ENCODE measurements around the gene SLC22A17. TPM values are rescaled to one million over a fixed set of nuclear protein-coding genes. Genes with fewer than 3 reads are reported as not detected.

SLC22A17 gene
- total and polyA plus RNA-seq, 4 donors: 5.4 to 27.3 (median 9.7) TPM

DNA sequence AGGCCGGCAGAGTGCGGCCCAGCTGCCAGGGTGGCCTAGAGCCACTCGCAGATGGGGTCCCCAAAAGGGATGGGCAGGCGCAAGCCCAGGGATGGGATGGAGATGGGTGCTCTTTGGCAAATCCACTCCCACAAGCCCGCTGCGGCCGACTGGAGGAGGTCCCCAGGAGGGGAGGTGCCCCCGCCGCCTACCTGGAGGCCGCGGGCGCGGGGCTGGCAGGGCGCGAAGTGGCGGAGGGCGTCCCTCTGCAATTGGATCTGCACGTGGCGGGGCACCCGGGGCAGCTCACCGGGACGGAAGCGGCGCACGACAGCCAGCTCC is 50.8 kb downstream of the SLC22A17 start:
- Histone ChIP-seq H3K9me3 (ENCODE audit: control insufficient read depth in 4 of 4, insufficient read depth in 3 of 4, low read length in 3 of 4) (no peaks in the 10 kb centered on the region), H3K36me3 (ENCODE audit: control insufficient read depth in 4 of 4, insufficient read depth in 4 of 4, low read length in 4 of 4) (peaks cover 0 to 6% (median 4%) of the 10 kb centered on the region in 4 donors), H3K4me1 (ENCODE audit: control insufficient read depth in 5 of 5, insufficient read depth in 5 of 5, low read length in 5 of 5) (peaks cover 2 to 24% (median 10%) of the 10 kb centered on the region in 5 donors), H3K9ac (ENCODE audit: insufficient read depth in 1 of 2, low read length in 2 of 2) (no peak overlapping the region), H3K27ac (ENCODE audit: low read depth in 1 of 2, low read length in 1 of 2) (peak overlapping the region; percentile 97 to 98), H3K27me3 (ENCODE audit: control insufficient read depth in 3 of 3, insufficient read depth in 3 of 3, low read length in 2 of 3) (no peaks in the 10 kb centered on the region), H3K4me3 (peak overlapping the region; percentile 58)
- WGBS, 2 donors: 0 to 1% methylated on average over 22 to 25 of the region's 25 CpGs
- no peak for TF ChIP-seq CTCF (IDR thresholded peaks at IDR 0.05; ENCODE audit: control extremely low read depth, extremely low read depth)
- ATAC-seq (ENCODE audit: insufficient read depth, low FRiP score) (peak; percentile 2), DNase-seq (no peak)

DNA sequence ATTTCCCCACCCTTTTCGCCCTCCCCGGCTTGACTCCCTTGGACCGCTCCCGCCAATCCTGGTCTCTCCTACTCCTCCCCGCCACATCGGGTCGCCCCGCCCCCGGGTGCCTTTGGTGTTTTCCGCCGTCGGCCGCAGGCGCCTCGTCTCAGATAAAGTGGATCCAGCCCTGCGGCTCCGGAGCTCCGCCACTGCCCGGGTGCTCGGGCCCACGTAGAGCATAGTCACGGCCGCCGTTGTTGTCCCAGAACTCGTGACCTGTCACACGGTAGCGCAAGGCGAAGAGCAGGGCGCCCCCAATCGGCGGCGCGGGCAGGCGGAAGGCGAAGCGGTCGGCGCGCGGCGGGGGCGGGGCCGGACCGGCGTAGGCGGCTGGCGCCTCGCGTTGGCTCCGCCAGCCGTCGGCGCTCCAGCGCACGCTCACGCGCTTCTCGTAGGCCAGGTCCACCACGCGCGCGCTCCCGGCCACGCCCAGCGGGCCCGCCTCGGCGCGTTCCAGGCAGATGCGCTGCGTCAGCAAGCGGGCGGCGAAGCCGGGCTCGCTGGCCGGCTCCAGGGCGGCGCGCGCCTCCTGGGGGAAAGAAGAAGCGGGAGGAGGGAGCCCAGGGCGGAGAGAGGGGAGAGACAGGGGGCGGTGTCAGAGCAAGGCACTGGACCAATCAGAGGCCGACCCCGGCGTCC is 51.3 kb downstream of the SLC22A17 start:
- H3K9me3 ChIP-seq (ENCODE audit: control insufficient read depth in 4 of 4, insufficient read depth in 3 of 4, low read length in 3 of 4): no peaks in the 10 kb centered on the region
- peaks cover 0 to 7% (median 4%) of the 10 kb centered on the region in 4 donors for H3K36me3 ChIP-seq (ENCODE audit: control insufficient read depth in 4 of 4, insufficient read depth in 4 of 4, low read length in 4 of 4)
- peak overlapping the region; percentile 58 for H3K4me3 ChIP-seq
- ATAC-seq (ENCODE audit: insufficient read depth, low FRiP score) (peak; percentile 89), DNase-seq (peak; percentile 99 to 100 (median 99))
- H3K4me1 ChIP-seq (ENCODE audit: control insufficient read depth in 5 of 5, insufficient read depth in 5 of 5, low read length in 5 of 5): peaks cover 2 to 24% (median 10%) of the 10 kb centered on the region in 5 donors
- H3K27ac ChIP-seq (ENCODE audit: low read depth in 1 of 2, low read length in 1 of 2): peak overlapping the region; percentile 97 to 98
- TF ChIP-seq CTCF (IDR thresholded peaks at IDR 0.05; ENCODE audit: control extremely low read depth, extremely low read depth): peak; percentile 50
- H3K9ac ChIP-seq (ENCODE audit: insufficient read depth in 1 of 2, low read length in 2 of 2): peak overlapping the region; percentile 32 to 39
- WGBS, 2 donors: 0% methylated on average over 81 to 87 of the region's 87 CpGs
- no peaks in the 10 kb centered on the region for H3K27me3 ChIP-seq (ENCODE audit: control insufficient read depth in 3 of 3, insufficient read depth in 3 of 3, low read length in 2 of 3)

DNA sequence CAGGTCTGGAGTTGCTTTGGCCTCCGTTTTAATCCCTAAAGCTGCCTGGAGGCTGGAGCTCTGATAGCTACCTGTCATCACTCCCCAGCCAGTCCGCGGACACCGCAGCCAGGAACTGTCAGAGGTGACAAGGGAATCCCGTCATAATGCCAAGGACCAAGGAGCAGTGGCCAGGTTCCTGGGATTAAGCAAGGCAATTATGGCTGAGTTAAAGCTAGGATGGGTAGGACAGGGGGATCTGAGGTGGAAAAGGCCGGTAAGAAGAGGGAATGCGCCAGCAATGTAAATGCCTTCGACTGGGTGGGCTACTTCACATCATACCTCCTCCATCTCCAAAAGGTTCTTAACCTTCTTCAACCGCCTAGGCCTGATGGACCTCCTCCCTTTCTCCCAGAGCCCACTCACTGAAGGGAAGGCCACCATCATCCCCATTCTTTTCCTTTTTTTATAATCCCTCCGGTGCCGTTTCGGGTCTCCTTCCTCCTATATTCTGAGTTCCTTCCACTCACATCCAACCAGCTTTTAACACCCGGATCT is 51.9 kb downstream of the SLC22A17 start:
- ATAC-seq (ENCODE audit: insufficient read depth, low FRiP score) (no peak), DNase-seq (peak in 1 of 3 donors; percentile 38)
- WGBS, 2 donors: 2% methylated on average over 13 of the region's 13 CpGs
- no peaks in the 10 kb centered on the region for H3K9me3 ChIP-seq (ENCODE audit: control insufficient read depth in 4 of 4, insufficient read depth in 3 of 4, low read length in 3 of 4)
- peaks cover 2 to 18% (median 9%) of the 10 kb centered on the region in 5 donors for H3K4me1 ChIP-seq (ENCODE audit: control insufficient read depth in 5 of 5, insufficient read depth in 5 of 5, low read length in 5 of 5)
- peak overlapping the region; percentile 92 to 97 for H3K27ac ChIP-seq (ENCODE audit: low read depth in 1 of 2, low read length in 1 of 2)
- peak overlapping the region; percentile 86 to 89 for H3K9ac ChIP-seq (ENCODE audit: insufficient read depth in 1 of 2, low read length in 2 of 2)
- peaks cover 0 to 7% (median 4%) of the 10 kb centered on the region in 4 donors for H3K36me3 ChIP-seq (ENCODE audit: control insufficient read depth in 4 of 4, insufficient read depth in 4 of 4, low read length in 4 of 4)
- no peak for TF ChIP-seq CTCF (IDR thresholded peaks at IDR 0.05; ENCODE audit: control extremely low read depth, extremely low read depth)
- H3K4me3 ChIP-seq: peak overlapping the region; percentile 43
- no peaks in the 10 kb centered on the region for H3K27me3 ChIP-seq (ENCODE audit: control insufficient read depth in 3 of 3, insufficient read depth in 3 of 3, low read length in 2 of 3)
